Common myeloid progenitor, CD34-positive (primary cell): ENCODE measurements around the gene PAQR8. TPM values are rescaled to one million over a fixed set of nuclear protein-coding genes. Genes with fewer than 3 reads are reported as not detected.

Experiments used
- CTCF ChIA-PET: fragments of 350-600 bp; sonication (Branson Sonifier 250); formaldehyde crosslinking; loops from one replicate; lab custom pipeline; 2021; ENCODE audit warnings: antibody characterized with exemption; lab: Charles Lee
- POLR2A ChIA-PET: fragments of 350-600 bp; sonication (Branson Sonifier 250); formaldehyde crosslinking; loops from one replicate; lab custom pipeline; 2021; ENCODE audit warnings: antibody characterized with exemption; lab: Charles Lee
- DNase-seq, 3 donors: peaks; one replicate each; pipeline versions ENCODE4 v3.0.0 to v3.0.0-alpha.2; 2013
- H3K27ac ChIP-seq, 2 experiments: 1 replicate in 1 of 2; 2 replicates in 1 of 2; pipeline ENCODE4 v1.7.0; 2013; ENCODE audit warnings: inconsistent platforms in 2 of 2, low read length in 2 of 2, mild to moderate bottlenecking in 2 of 2, low read depth in 1 of 2, moderate library complexity in 1 of 2; ENCODE audit not compliant: severe bottlenecking in 2 of 2, insufficient read depth in 1 of 2, poor library complexity in 1 of 2
- H3K27me3 ChIP-seq, 5 experiments: replicated peaks in 2 of 5; 1 replicate in 3 of 5; 2 replicates in 2 of 5; pipeline versions ENCODE4 v1.6.1 to v1.7.0; 2013; ENCODE audit warnings: low read length in 4 of 5, mild to moderate bottlenecking in 2 of 5, moderate library complexity in 2 of 5, inconsistent platforms in 1 of 5; ENCODE audit not compliant: insufficient read depth in 5 of 5, control insufficient read depth in 4 of 5
- H3K36me3 ChIP-seq, 4 experiments: 1 replicate in 2 of 4; 2 replicates in 2 of 4; pipeline versions ENCODE4 v1.6.1 to v1.7.0; 2013; ENCODE audit warnings: low read length in 3 of 4, control low read depth in 1 of 4, mild to moderate bottlenecking in 1 of 4; ENCODE audit not compliant: control insufficient read depth in 4 of 4, insufficient read depth in 4 of 4
- H3K4me1 ChIP-seq, 4 experiments: 1 replicate in 3 of 4; 2 replicates in 1 of 4; pipeline versions ENCODE4 v1.6.1 to v1.7.1; 2013; ENCODE audit warnings: low read length in 3 of 4, mild to moderate bottlenecking in 3 of 4, control low read depth in 1 of 4, inconsistent platforms in 1 of 4, moderate library complexity in 1 of 4; ENCODE audit not compliant: control insufficient read depth in 4 of 4, insufficient read depth in 4 of 4; ENCODE audit errors: control extremely low read depth in 1 of 4
- H3K4me3 ChIP-seq, 7 experiments: 1 replicate in 4 of 7; 2 replicates in 3 of 7; pipeline versions ENCODE4 v1.5.1 to v1.7.0; 2013; ENCODE audit warnings: mild to moderate bottlenecking in 7 of 7, low read length in 6 of 7, moderate library complexity in 6 of 7, inconsistent platforms in 2 of 7, low read depth in 2 of 7, control low read depth in 1 of 7; ENCODE audit not compliant: insufficient read depth in 4 of 7, control insufficient read depth in 1 of 7; ENCODE audit errors: extremely low read depth in 1 of 7
- H3K9me3 ChIP-seq, 5 experiments: 1 replicate in 4 of 5; 2 replicates in 1 of 5; pipeline versions ENCODE4 v1.6.1 to v1.7.1; 2013; ENCODE audit warnings: low read length in 4 of 5, mild to moderate bottlenecking in 2 of 5, inconsistent platforms in 1 of 5, low read depth in 1 of 5, moderate library complexity in 1 of 5; ENCODE audit not compliant: control insufficient read depth in 4 of 5, insufficient read depth in 2 of 5; ENCODE audit errors: control extremely low read depth in 1 of 5
- WGBS: methylation state at CpG from one replicate; pipeline ENCODE4 v1.1.5; 2013; ENCODE audit not compliant: insufficient coverage; 5-methylcytosine and 5-hydroxymethylcytosine counted together
- polyA plus RNA-seq: library from polyadenylated mRNA; unstranded; fragments of 120-200 nt; gene quantifications from one replicate; pipeline ENCODE4 v1.2.1, GENCODE V29; 2013

Gene PAQR8, protein sequence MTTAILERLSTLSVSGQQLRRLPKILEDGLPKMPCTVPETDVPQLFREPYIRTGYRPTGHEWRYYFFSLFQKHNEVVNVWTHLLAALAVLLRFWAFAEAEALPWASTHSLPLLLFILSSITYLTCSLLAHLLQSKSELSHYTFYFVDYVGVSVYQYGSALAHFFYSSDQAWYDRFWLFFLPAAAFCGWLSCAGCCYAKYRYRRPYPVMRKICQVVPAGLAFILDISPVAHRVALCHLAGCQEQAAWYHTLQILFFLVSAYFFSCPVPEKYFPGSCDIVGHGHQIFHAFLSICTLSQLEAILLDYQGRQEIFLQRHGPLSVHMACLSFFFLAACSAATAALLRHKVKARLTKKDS
- 8.5 TPM for polyA plus RNA-seq

DNA sequence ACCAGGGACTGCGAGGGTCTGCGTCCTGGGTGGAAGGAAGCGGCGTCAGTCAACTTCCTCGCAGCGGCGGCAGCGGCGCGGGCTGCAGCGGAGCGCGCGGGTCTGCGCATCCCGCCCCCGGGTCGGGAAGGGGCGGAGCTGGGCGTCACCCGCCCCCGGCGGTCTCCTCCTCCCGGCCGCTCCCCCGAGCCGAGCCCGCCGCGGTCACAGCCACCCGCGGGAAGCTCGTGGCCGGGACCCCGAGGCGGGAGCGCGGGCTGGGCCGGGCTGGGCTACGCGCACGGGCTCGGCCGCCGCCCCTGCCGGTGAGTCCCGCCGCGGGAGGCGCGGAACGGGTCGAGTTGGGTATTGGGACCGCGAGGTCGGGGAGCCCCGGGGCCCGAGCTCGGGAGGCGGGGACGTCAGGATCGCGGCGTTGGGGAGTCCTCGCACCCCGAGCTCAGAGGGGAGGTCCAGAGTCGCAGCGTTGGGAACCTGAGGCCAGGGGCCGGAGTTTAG lies at the start of gene PAQR8:
TSS of gene PAQR8 (plus strand) at position 207 of the 498 bp plus-strand sequence. CDS start 41,063 bp downstream, outside the sequence.
- H3K27me3 ChIP-seq: no peaks in the 10 kb centered on the region
- WGBS: under 1% methylated on average over 58 of the region's 69 CpGs
- DNase-seq: peak; percentile 80 to 90 (median 88)
- peaks cover 5 to 22% (median 19%) of the 10 kb centered on the region in 4 experiments for H3K4me1 ChIP-seq
- ChIA-PET POLR2A (interaction anchor here (0.9 to 1.2 kb wide), 2 partner anchors 36 to 38 kb away, joined by 3 to 4 read pairs; no protein-coding TSS in a partner anchor), CTCF (interaction anchor here (0.7 to 3.2 kb wide), 22 partner anchors 10 to 112 kb away, joined by 3 to 20 read pairs (median 4); partner anchors contain the start of gene MCM3)
- no peaks in the 10 kb centered on the region for H3K9me3 ChIP-seq
- peak within 1 kb of the TSS; percentile 42 to 78 for H3K27ac ChIP-seq
- peaks cover 0 to 3% (median 1%) of the 10 kb centered on the region in 4 experiments for H3K36me3 ChIP-seq
- H3K4me3 ChIP-seq: peak within 1 kb of the TSS; percentile 81 to 97 (median 87)

- ChIA-PET POLR2A (interaction anchor here (1.0 kb wide), 1 partner anchor 17 kb away, joined by 3 read pairs; no protein-coding TSS in a partner anchor), CTCF (interaction anchor here (0.6 to 2.5 kb wide), 6 partner anchors 9 to 85 kb away, joined by 3 to 10 read pairs (median 4); partner anchors contain the start of gene PAQR8)
- no peak for DNase-seq
- peaks cover 6 to 29% (median 19%) of the 10 kb centered on the region in 4 experiments for H3K4me1 ChIP-seq
- H3K27me3 ChIP-seq: no peaks in the 10 kb centered on the region
- no peaks in the 10 kb centered on the region for H3K36me3 ChIP-seq
- H3K9me3 ChIP-seq: no peaks in the 10 kb centered on the region
- WGBS: 100% methylated on average over 2 of the region's 2 CpGs
- H3K4me3 ChIP-seq: no peak overlapping the region
- no peak overlapping the region for H3K27ac ChIP-seq
Observed at GRCh38 chr6:52312461-52312860, 49.5 kb upstream of the PAQR8 start.

DNA sequence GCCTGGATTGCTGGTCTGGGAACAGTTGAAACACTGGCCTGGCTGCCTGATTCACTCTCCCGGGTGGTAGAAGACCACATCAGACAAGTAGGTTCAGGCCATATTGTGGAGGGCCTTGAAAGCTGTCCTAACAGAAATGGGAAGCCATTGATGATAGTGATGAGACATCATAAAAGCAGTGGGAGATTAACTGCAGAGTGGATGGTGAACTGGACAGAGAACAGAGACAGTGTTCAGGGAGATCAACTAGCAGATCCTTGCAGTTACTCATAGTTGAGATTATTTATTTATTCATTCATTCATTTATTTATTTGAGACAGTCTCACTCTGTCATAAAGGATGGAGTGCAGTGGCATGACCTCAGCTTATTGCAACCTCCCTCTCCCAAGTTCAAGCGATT lies 47.2 kb upstream of the PAQR8 start:
- no peak overlapping the region for H3K4me3 ChIP-seq
- no peak overlapping the region for H3K27ac ChIP-seq
- no peaks in the 10 kb centered on the region for H3K27me3 ChIP-seq
- no peak for DNase-seq
- CTCF ChIA-PET: interaction anchor here (1.0 to 1.1 kb wide), 2 partner anchors 10 to 27 kb away, joined by 3 read pairs; no protein-coding TSS in a partner anchor
- POLR2A ChIA-PET: no interaction called here
- no peaks in the 10 kb centered on the region for H3K9me3 ChIP-seq
- no peaks in the 10 kb centered on the region for H3K36me3 ChIP-seq
- H3K4me1 ChIP-seq: peaks cover 0 to 25% (median 17%) of the 10 kb centered on the region in 4 experiments
- WGBS: 100% methylated on average over 1 of the region's 2 CpGs

DNA sequence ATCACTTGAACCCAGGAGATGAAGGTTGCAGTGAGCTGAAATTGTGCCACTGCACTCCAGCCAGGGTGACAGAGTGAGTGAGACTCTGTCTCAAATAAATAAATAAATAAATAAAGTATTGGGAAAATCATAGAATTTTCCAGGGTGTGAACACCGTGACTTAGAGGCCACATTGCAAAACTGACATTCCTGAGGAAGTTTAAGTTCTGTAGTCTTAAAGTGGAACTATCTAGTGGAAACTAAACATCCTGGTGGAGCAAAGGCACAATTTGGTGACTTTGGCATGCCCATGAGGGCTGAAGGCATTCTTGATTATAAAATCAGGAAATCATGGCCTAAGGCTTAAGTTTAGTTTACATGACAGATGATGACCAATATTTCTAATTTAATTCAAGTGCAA lies 44.7 kb upstream of the PAQR8 start:
- no peaks in the 10 kb centered on the region for H3K36me3 ChIP-seq
- H3K9me3 ChIP-seq: no peaks in the 10 kb centered on the region
- no peak overlapping the region for H3K4me3 ChIP-seq
- no peaks in the 10 kb centered on the region for H3K27me3 ChIP-seq
- peaks cover 0 to 11% (median 8%) of the 10 kb centered on the region in 4 experiments for H3K4me1 ChIP-seq
- CTCF ChIA-PET: interaction anchor here (0.9 to 2.1 kb wide), 2 partner anchors 13 to 31 kb away, joined by 3 to 9 read pairs; no protein-coding TSS in a partner anchor
- H3K27ac ChIP-seq: no peak overlapping the region
- DNase-seq: no peak
- POLR2A ChIA-PET: no interaction called here
- 90% methylated on average over 1 of the region's 1 CpG for WGBS

- Histone ChIP-seq H3K36me3 (no peaks in the 10 kb centered on the region), H3K9me3 (no peaks in the 10 kb centered on the region), H3K27ac (no peak overlapping the region), H3K4me1 (peaks cover 0 to 11% (median 8%) of the 10 kb centered on the region in 4 experiments), H3K4me3 (no peak overlapping the region), H3K27me3 (no peaks in the 10 kb centered on the region)
- DNase-seq: peak in 2 of 3 donors; percentile 41 to 57
- CTCF ChIA-PET: no interaction called here
- 90% methylated on average over 2 of the region's 4 CpGs for WGBS
- POLR2A ChIA-PET: no interaction called here
Observed at GRCh38 chr6:52317841-52318581, 43.9 kb upstream of the PAQR8 start.

DNA sequence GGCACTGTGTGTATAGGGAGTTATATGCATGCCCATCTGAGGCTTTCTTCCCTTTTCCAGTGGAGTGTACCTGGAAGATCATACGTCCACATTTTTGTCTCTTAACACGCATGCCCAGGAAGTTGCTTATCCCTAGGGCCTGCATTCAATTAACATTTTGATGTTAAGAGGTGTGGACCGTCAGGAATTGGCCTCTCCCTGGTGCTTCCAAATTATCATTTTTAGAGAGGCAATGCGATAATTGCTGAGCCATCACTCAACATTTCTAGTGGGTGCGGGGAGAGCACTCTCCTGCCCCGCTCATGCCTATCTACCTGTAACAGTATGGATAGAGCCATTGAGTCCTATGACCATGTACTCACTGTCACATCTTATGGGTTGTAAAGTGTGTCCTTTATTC lies 37.8 kb upstream of the PAQR8 start:
- ChIA-PET POLR2A (no interaction called here), CTCF (interaction anchor here (1.1 kb wide), 1 partner anchor 10 kb away, joined by 3 read pairs; no protein-coding TSS in a partner anchor)
- no peaks in the 10 kb centered on the region for H3K27me3 ChIP-seq
- no peak overlapping the region for H3K27ac ChIP-seq
- 96% methylated on average over 6 of the region's 6 CpGs for WGBS
- no peak for DNase-seq
- H3K4me3 ChIP-seq: no peak overlapping the region
- peaks cover 2 to 17% (median 12%) of the 10 kb centered on the region in 4 experiments for H3K4me1 ChIP-seq
- no peaks in the 10 kb centered on the region for H3K36me3 ChIP-seq
- no peaks in the 10 kb centered on the region for H3K9me3 ChIP-seq
